Left lobe of liver (tissue), 2 donors: ENCODE measurements around the gene SIRPA. TPM values are rescaled to one million over a fixed set of nuclear protein-coding genes. Genes with fewer than 3 reads are reported as not detected.

ENCODE experiments used
- ATAC-seq: fragments of 200-7000 bp; cut with Tn5 transposase; one replicate; pipeline ENCODE4 v1.9.1; 2020; ENCODE audit warnings: mild to moderate bottlenecking, moderate library complexity
- DNase-seq: peaks from one replicate; pipeline ENCODE4 v3.0.0-alpha.2; 2020; ENCODE audit warnings: low spot score
- total RNA-seq: library from RNA; stranded (reverse); gene quantifications from one replicate; pipeline ENCODE4 v1.2.1, GENCODE V29; 2021
- donor health status: DM: no; HTN: no; CAD: no; lungs with moderate emphysema.
- donor health status: DM: no; HTN: yes; CAD: no.

Gene SIRPA
- total RNA-seq, 1 donor from 2014 or later, result 35.9 TPM

DNA sequence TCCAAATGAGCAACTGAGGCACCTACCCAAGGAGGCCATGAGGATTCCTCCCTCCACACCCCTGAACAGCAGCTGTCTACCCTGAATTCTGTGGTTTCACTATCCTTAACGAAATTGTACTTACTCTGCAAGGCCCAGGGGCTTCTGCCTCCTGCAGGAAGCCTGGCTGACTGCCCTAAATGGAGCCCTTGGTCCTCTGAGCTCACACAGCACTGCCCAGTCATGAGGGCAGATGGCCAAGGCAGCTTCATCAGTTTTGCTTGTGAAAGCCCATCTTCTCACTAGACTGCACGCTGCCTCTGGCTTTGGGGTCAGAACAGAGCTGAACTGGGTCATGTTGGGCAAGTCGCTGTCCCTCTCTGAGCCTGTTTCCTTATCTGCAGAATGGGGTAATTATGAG lies 26.4 kb upstream of the SIRPA start:
- ATAC-seq (no peak), DNase-seq (no peak)

DNA sequence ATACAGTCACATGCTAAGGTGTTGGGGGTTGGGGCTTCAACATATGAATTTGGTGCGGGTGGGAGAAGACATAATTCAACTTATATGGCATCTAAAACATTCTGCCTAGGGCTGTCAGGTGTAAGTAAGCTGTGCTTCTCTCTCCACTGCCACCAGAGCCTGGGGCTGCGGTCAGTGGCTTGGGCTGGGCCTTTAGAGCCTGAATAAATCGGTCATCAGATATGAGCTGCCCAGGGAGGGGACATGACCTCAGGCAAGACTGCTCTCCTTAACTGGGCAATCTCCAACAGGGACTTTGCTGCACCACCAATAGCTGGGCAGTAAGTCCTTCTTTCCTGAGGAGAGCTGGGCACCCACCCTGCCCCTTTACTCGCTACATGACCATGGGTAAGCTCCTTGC lies 24.9 kb upstream of the SIRPA start:
- no peak for ATAC-seq
- DNase-seq, result no peak

DNA sequence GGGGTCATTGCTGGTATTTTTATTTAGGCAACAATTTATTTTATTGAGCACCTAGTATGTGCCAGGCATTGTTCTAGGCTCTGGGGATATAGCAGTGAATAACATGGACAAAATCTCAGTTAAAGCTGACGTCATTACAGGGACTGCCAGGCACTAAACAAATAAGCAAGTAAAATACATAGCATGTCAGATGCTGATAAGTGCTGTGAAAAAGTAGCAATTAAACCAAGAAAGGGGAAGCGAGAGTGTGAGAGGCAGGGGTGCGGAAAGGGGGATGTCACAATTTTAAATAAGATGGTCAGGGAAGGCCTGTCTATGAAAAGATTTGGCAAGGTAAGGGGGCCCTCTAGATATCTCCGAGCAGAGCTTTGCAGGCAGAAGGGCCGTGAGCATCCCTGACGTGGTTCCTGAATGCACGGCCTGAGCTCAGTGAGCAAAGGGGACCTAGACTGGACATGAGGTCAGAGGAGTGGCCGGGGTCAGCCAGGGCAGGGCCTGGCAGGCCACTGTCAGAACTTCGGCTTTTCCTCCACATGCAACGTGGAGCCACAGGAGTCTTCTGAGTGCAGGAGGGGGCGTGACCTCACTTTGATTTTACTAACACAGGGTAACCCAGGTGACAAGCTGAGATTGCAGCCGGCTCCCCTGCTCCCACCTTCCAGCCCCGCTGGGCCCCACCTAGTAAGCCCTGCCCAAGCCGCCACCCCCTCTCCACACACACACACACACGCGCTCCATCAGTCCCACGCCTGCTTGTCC lies 24.2 kb upstream of the SIRPA start:
- DNase-seq, result no peak
- no peak for ATAC-seq

DNA sequence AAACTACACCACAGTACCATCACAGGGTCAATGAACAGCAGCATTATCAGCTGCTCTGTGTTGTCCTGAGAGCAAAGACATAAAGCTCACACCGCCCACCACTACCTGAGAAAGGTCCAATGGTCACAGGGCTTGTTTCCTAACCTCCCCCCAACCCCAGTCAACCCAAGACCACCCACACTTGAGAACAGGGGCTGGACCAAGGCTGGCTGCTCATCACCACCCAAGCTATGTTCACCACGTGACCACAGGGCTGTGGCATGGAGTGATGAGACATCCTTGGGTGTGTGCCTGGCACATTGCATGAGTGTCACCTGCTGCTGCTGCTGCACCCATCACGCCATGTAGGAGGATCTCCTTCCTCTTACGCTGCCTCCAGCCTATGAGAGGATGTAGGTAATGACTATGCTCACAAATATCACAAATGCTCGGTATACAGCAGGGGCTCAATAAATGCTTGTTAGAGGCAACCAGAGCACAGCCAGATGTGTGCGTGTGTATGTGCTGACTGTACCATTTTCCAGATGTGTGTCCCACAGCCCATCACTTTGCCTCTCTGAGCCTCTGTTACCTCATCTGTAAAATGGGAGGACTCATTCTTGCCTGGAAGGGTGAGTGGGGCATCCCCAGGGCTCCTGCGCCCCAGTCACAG lies 23.3 kb upstream of the SIRPA start:
- no peak for DNase-seq
- no peak for ATAC-seq

DNA sequence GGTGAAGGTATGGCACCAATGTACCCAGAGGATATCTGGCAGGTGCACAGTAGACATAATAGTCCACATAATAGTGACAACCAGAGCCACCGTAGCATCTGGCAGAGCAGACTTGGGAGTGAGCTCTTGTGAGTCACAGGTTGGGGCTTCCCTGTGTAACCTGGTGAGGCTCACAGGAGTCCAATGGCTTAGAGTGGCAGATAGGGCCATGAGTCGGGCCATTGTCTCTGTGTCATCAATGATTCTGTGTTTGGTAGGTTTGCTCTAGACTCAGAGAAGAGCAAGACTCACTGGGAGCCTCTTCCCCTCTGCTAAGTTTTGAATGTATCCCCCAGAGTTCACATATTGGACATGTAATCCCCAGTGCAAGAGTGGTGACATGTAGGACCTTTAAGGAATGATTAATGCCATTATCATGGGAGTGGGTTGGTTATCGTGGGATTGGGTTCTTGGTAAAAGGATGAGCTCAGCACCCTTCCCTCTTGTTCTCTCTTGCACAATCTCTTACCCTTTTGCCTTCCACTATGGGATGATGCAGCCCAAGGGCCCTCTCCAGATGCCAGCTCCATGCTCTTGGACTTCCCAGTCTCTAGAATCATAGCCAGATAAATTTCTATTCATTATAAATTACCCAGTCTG lies 22.6 kb upstream of the SIRPA start:
- no peak for ATAC-seq

DNA sequence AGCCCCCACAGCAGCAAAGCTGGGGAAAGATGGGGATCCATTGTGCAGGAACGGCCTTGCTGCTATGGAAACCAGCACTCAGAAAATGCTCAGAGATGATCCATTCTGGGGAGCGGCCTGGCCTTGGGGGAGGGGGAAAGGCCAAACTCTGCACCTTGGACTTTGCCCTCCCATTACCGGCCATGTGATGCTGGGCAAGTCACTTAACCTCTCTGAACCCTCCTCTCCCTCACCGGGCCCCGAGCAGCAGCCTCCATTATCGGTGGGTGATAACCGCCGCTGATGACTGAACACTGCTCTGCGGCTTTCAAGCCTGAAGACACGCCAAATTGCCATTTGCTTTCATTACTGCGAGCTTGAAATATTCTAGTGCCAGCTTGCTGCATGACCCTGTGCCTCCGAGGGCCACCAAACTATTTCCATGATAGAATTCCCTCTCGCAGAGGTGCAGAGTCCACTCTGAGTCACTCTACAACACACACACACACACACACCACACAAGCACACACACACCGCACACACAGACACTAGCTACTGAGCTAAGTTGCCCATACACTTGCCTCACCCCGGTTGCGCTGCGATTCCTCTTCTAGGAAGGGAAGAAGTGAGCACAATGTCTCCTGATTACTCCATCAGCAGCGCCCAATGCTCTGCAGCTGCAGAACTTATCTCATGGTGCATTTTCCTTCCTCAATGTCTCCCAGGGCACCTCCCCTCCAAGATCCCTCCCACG lies 20.6 kb upstream of the SIRPA start:
- peak; percentile 71 for ATAC-seq
- DNase-seq, result no peak

More for the DNA sequence above, 22.6 kb upstream of the SIRPA start:
- DNase-seq, result no peak

DNA sequence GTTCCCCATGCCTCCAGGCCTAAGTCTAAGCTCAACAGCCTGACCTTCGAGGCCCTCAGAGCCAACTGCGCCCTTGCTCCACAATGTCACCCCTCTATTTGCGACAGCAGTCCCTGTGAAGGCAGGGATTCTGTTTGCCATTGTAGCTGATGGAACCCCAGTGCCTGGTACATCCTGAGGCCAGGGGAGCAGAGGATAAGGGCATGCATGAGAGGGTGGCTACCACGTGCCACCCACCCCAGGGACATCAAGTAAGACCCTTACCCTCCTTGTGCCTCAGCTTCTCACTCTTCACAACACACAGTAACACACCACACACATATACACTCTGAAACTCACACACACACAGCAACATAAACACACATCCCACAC lies 20.0 kb upstream of the SIRPA start:
- no peak for ATAC-seq
- DNase-seq, result no peak

DNA sequence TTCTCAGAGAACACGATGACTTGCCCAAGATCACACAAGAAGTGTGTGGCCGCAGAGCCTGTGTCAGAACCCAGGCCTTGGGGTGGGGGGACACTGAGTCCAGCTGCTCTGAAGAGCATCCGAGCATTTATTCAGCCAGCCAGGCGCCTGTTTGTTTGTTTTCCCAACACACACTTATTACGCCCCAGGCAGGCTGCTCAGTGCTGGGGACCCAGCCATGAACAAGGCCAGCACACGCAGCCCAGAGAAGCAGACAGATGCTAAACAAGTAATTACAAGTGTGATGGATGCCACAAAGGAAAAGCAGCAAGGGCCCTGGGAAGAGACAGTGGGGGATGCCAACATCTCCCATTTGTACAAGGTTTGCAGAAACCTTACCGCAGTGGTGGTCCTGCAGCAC lies 19.4 kb upstream of the SIRPA start:
- no peak for ATAC-seq
- DNase-seq, result no peak

DNA sequence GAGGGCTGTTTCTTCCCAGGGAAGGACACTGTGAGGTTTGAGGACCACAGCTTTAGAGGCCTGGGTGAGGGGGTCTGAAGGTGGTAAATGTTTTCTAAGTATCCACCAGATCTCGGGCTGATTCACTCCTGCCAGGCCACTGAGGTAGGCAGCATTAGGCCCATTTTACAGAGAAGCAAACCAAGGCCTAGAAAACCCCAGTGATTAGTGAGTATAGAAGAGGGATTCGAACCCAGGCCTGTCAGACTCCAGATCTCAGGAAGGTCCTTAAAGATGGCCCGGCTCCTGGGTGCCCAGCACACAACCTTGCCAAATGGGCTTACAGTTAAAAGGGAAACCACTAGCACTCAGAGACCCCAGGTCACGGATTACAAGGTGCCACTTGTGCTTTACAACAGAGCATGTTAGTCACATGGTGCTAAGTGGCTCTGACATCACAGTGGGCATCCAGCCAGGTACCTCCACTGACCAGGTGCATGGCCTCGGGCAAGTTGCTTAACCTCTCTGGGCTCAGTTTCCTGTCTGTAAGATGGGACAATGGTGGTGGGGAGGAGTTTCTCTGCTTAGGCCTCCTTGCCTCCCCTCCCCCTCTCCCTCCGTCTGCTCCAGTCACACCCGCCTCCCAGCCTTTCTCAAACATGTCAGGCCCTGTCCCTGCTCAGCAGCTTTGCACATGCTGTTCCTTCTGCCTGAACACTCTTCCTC lies 18.8 kb upstream of the SIRPA start:
- ATAC-seq (no peak), DNase-seq (no peak)

DNA sequence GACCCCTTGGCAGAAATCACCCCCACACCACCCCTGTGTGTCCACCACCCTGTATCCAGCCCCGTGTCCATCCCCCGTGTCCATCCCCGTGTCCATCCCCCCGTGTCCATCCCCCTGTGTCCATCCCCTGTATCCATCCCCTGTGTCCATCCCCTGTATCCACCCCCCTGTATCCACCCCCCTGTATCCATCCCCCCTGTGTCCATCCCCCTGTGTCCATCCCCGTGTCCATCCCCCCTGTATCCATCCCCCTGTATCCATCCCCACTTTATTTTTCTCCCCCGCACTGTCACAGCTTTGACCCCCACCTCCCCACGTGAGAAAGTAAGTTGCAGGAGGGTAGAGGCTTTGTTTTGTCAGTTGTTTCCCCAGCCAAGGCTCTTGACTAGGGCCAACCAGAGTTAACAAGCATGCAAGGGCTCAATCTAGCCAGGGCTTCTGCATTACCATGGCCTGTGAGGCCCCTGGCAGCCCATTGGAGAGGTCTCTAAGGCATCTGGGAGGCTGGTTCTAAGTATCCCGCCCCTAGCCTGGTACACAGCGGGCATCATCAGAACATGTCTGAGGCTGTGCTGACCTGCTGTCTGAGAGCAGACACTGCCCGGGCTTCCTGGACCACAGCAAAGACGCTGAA lies 18.1 kb upstream of the SIRPA start:
- DNase-seq, result no peak
- ATAC-seq, result no peak

DNA sequence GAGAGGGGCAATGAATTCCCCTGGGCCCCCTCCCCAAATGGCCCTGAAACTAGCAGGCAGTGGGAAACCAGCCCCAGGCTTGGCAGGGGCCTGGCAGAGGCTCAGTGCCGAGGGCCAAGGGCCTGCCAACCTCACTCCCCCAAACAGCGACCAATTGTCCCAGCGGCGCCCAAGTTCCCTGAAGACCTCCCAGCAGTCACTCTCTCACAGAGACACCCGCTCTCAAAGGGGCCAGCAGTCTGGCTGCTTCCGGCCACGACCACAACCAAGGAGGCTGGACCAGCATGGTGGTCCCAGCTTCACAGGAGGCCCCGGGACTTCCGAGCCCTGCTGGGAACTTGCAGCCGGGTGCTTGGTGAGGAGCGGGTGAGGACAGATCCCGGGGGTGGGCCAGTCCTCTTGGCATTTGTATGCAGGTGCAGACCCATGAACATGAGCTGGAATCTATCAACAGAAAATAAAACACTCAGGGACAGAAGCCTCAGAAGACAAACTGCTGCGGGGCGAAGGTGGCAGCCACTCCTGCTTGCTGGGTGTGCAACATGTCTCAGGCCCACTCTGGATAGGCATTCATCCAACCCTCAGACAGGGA lies 17.5 kb upstream of the SIRPA start:
- ATAC-seq, result no peak
- DNase-seq, result no peak

DNA sequence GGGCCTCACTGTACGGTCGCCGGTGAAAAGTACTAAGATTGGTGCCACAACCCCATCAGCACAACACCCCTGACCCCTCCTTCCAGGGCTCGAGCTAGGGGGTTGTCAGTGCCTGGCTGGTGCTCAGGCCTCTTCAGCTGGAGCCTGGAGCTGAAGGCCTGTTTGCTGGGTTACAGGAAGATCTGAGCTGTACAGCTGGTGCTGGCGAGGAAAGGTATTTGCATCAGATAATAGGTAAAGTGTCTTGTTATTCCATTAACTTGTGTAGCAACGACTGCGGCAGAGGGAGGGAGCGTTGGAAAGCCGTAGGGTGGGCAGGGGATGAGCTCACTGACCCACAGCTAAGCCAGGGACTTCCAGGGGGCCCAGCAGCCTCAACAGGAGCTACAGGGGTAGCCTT lies 15.8 kb upstream of the SIRPA start:
- ATAC-seq, result no peak

DNA sequence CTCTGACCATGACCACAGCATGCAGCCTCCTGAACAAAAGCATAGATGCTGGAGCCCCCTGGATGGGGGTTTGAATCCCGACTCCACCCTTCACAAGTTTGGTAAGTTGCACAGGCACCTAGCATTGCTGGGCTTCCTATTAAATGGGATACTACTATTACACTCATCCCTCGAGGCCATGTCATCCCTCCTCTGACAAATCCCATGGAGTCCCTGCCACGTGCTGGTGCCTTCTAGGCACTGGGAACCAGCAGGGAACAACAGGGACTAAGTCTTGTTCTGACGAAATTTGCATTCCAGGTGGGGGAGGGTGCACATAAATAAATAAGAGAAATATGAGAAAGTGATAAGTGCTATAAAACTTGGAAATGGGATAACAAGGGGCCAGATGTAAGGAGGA lies 15.3 kb upstream of the SIRPA start:
- DNase-seq (no peak), ATAC-seq (no peak)

More for the DNA sequence above, 15.8 kb upstream of the SIRPA start:
- no peak for DNase-seq

DNA sequence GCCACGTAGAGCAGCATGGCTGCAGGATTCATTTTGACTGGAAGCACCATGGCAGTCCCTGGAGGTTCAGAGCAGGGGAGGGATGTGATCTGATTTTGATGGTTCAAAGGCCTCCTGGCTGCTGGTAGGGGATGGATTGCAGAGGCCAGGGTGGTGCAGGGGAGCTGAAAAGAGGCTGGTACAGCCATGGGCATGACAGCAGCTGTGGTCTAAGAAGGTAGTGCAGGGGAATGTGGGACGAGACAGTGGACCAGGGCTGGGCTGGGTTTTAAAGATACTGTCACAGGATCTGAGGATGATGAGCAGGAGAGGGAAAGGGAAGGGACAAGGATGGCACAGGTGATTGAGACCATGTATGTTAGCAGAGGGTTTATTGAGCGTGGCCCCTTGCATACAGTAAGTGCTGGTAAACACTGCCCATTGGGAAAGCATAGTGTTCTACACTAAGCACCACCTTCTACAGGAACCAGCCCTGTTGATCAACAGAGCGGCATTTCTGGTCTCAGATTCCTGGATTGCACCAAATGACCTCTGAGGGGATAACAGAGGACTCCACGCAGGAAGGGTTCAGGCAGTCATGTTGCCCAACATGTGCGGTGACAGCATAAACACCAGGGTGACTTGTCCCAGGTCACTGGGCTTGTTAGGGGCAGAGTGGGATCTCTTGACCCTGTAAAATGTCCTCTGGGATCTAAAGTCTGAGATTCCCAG lies 14.5 kb upstream of the SIRPA start:
- DNase-seq, result no peak
- ATAC-seq, result no peak

DNA sequence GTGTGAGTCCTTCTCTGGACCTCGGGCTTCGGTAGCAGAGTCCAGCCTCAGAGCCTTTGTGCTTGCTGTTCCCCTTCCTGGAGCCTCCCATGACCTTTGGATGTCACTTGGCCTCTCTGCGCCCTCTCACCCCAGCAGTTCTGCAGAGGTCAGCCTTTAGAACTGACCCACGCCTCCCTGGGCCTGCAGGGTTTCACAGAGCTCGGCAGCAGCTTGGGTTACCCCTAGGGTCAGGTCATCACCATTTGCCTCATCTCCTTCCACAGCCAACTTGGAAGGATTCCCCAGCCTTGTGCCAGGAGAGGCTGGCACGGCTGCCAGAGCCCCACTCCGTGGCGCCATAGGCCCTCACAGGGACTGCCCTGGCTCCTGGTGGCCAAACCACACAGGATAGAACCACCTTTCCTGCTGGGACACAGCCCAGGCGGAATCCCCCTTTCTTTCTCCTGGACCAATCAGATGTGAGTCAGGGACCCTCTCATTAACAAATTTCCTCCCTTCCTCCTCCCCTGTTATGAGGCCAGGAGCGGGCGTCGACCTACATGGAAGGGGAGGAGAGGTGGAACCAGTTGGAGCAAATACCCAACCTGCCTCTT lies 13.9 kb upstream of the SIRPA start:
- DNase-seq, result peak; percentile 97
- ATAC-seq, result peak; percentile 90

DNA sequence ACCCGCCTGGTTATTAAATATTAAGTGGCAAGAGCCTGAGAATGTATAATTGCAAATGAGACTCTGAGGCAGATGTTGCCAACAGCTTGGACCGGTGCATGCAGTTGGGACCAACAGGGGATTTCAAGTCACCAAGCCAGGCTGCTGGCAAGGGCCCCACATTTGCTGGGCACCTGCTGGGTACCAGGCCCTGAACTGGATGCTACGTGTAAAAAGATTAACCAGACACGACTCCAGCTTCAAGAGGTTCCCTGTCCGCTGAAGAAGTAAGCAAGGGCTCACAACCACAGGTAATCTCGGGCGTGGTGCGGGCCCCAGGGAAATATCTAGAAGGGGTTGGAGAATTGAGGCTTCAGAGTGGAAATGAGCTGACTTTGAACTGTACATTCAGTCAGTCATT lies 13.2 kb upstream of the SIRPA start:
- DNase-seq (no peak), ATAC-seq (no peak)

DNA sequence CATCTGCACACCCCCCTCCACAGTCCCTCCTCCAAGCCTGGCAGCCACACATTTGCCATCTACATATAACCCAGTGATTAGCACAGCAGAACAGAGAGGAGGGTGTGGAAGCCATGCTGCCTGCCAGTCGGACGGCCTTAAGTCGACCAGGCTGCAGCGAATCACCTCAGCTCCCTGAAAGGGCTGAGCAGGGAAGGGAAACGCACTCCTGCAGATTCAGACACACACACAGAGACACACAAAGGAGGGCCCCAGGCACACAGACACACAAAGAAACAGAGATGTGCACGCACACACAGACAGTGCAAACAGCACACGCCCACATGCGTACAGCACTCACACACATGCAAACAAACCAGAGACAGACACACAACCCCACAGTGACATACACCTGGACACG lies 11.2 kb upstream of the SIRPA start:
- ATAC-seq (no peak), DNase-seq (no peak)

DNA sequence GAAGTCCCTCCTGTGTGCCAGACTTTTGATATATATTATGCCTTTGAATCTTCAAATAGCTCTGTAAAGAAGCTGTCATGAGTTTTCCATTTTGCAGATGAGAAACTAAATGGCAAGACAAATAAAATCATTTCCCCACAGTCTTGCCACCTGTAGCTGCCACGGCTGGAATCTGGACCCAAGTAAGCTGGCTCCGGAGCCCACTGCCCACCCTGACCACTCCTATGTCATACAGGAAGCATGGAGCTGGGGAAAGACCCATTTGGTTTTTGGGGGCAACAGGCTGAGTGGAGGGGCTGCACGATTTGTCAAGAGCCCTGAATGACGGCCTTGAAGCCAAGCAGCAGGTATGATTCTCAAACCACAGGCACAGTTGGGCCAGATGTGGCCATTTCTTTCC lies 10.0 kb upstream of the SIRPA start:
- DNase-seq (no peak), ATAC-seq (no peak)
